Transverse colon (tissue), 3 donors: Measurements from ENCODE around the gene SEMA3G.

ENCODE experiments used
- EP300 ChIP-seq: sonication (generic); formaldehyde crosslinking; IDR thresholded peaks from one replicate; pipeline ENCODE4 v1.6.1; 2017; ENCODE audit warnings: antibody characterized with exemption, low read depth
- TF ChIP-seq, protein P1 (sequence below), 5 experiments: fragments of 200-600 bp in 3 of 5; fragments of 450-650 bp in 2 of 5; sonication (generic) in 3 of 5; IDR thresholded peaks; 1 replicate in 2 of 5; 2 replicates in 3 of 5; pipeline ENCODE4 v1.5.1; 2016 to 2017; ENCODE audit warnings: antibody characterized with exemption in 5 of 5, inconsistent platforms in 3 of 5, mild to moderate bottlenecking in 2 of 5, moderate library complexity in 1 of 5

DNA sequence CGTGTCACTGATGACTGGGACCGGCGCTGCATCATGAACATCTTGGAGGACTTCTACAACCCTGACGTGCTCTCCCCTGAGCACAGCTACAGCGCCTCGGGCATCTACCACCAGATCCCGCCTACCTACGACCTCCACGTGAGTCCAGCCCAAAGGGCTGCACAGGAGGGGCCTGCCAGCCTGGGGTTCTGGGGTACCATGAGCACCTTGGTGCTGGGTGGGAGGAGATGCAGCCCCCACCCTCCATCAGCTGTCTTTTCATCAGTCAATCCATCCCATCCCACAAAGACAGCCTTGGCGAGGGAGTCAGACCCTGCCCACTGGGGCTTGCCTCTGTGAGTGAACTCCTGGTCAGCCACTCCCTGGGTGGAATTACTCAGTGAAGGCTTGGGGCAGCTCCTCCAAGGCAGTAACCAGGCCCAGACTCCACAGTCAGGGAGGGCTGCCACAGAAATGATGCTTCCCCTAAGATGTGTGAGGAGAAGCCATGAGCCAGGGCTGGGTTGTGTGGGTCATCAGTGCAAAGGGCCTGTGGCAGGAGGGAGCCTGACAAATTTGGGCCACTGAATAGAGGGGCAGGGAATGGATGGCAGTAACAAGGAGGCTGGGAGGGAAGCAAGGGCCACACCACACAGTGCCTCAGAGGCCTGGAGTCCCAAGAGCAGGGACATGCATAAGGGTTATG is 47.9 kb downstream of the SEMA3G start:
- TF ChIP-seq, protein P1, sequence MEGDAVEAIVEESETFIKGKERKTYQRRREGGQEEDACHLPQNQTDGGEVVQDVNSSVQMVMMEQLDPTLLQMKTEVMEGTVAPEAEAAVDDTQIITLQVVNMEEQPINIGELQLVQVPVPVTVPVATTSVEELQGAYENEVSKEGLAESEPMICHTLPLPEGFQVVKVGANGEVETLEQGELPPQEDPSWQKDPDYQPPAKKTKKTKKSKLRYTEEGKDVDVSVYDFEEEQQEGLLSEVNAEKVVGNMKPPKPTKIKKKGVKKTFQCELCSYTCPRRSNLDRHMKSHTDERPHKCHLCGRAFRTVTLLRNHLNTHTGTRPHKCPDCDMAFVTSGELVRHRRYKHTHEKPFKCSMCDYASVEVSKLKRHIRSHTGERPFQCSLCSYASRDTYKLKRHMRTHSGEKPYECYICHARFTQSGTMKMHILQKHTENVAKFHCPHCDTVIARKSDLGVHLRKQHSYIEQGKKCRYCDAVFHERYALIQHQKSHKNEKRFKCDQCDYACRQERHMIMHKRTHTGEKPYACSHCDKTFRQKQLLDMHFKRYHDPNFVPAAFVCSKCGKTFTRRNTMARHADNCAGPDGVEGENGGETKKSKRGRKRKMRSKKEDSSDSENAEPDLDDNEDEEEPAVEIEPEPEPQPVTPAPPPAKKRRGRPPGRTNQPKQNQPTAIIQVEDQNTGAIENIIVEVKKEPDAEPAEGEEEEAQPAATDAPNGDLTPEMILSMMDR (IDR thresholded peaks at IDR 0.05) = no peak
- no peak for TF ChIP-seq EP300
